IPS-11a (cell line): Measurements from ENCODE around the gene PVRIG.
"Not testable (repeated sequence)": the region's sequence is repeated elsewhere in the genome, so short reads cannot be mapped to it uniquely, and the experiment has no call there.

Source experiments
- H3K4me3 ChIP-seq: one replicate; pipeline ENCODE4 v1.5.1; 2013; ENCODE audit warnings: low read depth, low read length, control low read depth

PVRIG gene

GRCh38 chr7:100224891-100225290 lies 5.1 kb downstream of the PVRIG start:
- H3K4me3 ChIP-seq = not testable (repeated sequence)

GRCh38 chr7:100234660-100235317 lies 15.0 kb downstream of the PVRIG start:
- H3K4me3 ChIP-seq = not testable (repeated sequence)

- H3K4me3 ChIP-seq = not testable (repeated sequence)
Measured at GRCh38 chr7:100239975-100240374, 20.2 kb downstream of the PVRIG start.

GRCh38 chr7:100243385-100243784 lies 23.6 kb downstream of the PVRIG start:
- not testable (repeated sequence) for H3K4me3 ChIP-seq

- H3K4me3 ChIP-seq = not testable (repeated sequence)
Measured at GRCh38 chr7:100244988-100245605, 25.3 kb downstream of the PVRIG start.

GRCh38 chr7:100246121-100246864 lies 26.5 kb downstream of the PVRIG start:
- not testable (repeated sequence) for H3K4me3 ChIP-seq

GRCh38 chr7:100246865-100247137 lies 27.1 kb downstream of the PVRIG start:
- not testable (repeated sequence) for H3K4me3 ChIP-seq

GRCh38 chr7:100247152-100247757 lies 27.5 kb downstream of the PVRIG start:
- H3K4me3 ChIP-seq = no peak overlapping the region

- no peak overlapping the region for H3K4me3 ChIP-seq
Measured at GRCh38 chr7:100248483-100248882, 28.7 kb downstream of the PVRIG start.

GRCh38 chr7:100257017-100257416 lies 37.3 kb downstream of the PVRIG start:
- no peak overlapping the region for H3K4me3 ChIP-seq

- H3K4me3 ChIP-seq = not testable (repeated sequence)
Measured at GRCh38 chr7:100259984-100260383, 40.2 kb downstream of the PVRIG start.

GRCh38 chr7:100262896-100263295 lies 43.1 kb downstream of the PVRIG start:
- H3K4me3 ChIP-seq = not testable (repeated sequence)

- H3K4me3 ChIP-seq = not testable (repeated sequence)
Measured at GRCh38 chr7:100264223-100264622, 44.5 kb downstream of the PVRIG start.

- not testable (repeated sequence) for H3K4me3 ChIP-seq
Measured at GRCh38 chr7:100264669-100265165, 45.0 kb downstream of the PVRIG start.

GRCh38 chr7:100265851-100266250 lies 46.1 kb downstream of the PVRIG start:
- not testable (repeated sequence) for H3K4me3 ChIP-seq

- no peak overlapping the region for H3K4me3 ChIP-seq
Measured at GRCh38 chr7:100266576-100267354, 47.0 kb downstream of the PVRIG start.

GRCh38 chr7:100267648-100268047 lies 47.9 kb downstream of the PVRIG start:
- H3K4me3 ChIP-seq = no peak overlapping the region

GRCh38 chr7:100268882-100269281 lies 49.1 kb downstream of the PVRIG start:
- not testable (repeated sequence) for H3K4me3 ChIP-seq

GRCh38 chr7:100269306-100270045 lies 49.7 kb downstream of the PVRIG start:
- H3K4me3 ChIP-seq = not testable (repeated sequence)
